HEK293T (cell line): ENCODE measurements around the gene ACCSL.

Experiments used
- CTBP1 ChIP-seq: fragments of 450-650 bp; IDR thresholded peaks from 2 replicates; pipeline ENCODE4 v1.6.1; 2016; ENCODE audit warnings: borderline replicate concordance
- ELF4 ChIP-seq: fragments of 450-650 bp; IDR thresholded peaks from 2 replicates; pipeline ENCODE4 v1.6.1; 2017; ENCODE audit warnings: antibody characterized with exemption
- FOXK2 ChIP-seq: fragments of 450-650 bp; IDR thresholded peaks from 2 replicates; pipeline ENCODE4 v1.6.1; 2016; ENCODE audit warnings: mild to moderate bottlenecking
- LEF1 ChIP-seq: fragments of 450-650 bp; IDR thresholded peaks from 2 replicates; pipeline ENCODE4 v1.6.1; 2017; ENCODE audit warnings: mild to moderate bottlenecking, borderline replicate concordance
- SP1 ChIP-seq: fragments of 450-650 bp; IDR thresholded peaks from 2 replicates; pipeline ENCODE4 v1.6.1; 2017
- SUZ12 ChIP-seq: fragments of 450-650 bp; IDR thresholded peaks from 2 replicates; pipeline ENCODE4 v1.6.1; 2016; ENCODE audit warnings: mild to moderate bottlenecking
- TARDBP ChIP-seq: fragments of 450-650 bp; IDR thresholded peaks from 2 replicates; pipeline ENCODE4 v1.6.1; 2016

DNA sequence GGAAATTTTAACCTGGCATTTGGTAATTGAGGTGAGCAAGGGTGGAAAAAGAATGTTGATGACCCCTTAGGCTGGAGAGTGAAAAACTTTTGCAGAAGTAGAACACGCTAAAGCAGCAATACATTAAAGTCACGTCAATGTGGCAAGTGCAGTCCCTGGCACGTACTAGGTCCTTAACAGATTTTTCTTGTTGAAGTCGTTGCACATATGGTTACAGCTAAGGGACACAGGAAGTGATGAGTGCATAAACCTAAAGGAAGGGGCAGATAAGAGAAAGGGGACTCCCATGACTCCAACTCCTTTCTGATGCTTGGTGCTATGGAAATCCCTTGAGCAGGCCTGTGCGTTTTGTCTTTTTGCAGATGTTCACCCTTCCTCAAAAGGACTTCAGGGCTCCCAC lies 19.5 kb downstream of the ACCSL start:
- TF ChIP-seq SUZ12 (no peak), ELF4 (no peak), SP1 (no peak), LEF1 (no peak), FOXK2 (no peak), TARDBP (no peak), CTBP1 (no peak)
